Measurements from ENCODE around the gene ARHGAP35. TPM values are rescaled to one million over a fixed set of nuclear protein-coding genes. Genes with fewer than 3 reads are reported as not detected.

The ARHGAP35 gene
- polyA plus RNA-seq, 1 donor: 38.4 TPM

DNA sequence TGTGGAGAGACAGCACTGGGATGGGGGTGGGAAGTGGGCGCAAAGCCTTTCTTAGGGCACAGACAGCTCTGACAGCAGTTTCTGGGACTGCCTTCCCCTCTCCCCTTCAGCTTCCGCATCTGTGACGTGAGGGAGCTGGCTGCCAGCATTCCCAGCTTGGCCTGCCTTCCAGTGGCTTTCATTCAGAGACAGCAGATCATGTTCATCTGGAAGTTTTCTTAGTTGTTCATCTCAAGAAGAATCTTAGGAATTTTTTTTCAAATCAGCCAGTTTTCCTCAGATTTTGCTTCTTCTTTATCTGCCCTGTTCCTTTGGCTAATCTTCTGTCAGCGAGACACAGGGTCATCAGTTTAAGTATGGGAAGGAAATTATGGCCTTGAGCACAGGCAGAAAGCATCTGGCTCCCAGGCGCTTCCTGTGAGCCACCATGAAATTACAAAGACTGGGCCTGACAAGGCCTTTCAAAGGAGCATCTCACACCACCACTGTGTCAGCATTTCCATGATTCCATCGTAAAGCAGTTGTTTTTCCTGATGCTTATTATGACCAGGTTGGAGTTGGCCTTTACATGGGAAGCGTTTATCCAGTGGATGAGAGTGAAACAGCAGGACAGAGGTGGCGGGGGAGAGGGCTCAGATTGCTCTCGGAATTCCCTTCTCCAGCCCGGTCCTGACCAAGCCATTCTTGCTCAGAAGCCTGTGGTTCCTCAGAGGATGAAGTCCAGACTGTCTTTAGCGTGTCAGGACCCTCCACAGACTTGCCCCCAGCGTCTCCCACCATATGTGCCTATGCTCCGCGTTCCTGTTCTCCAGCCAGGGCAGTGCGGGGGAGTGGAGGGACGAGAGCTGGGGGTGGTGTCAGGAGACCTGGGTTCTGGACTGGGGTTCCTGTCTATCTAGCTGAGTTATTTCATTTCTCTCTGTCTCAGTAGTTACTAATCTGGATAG lies 43.6 kb downstream of the ARHGAP35 start:
- DNase-seq: peak; percentile 52

GRCh38 chr19:46906221-46906620 lies 45.4 kb downstream of the ARHGAP35 start:
- no peak for DNase-seq

- DNase-seq: peak; percentile 32
Observed at GRCh38 chr19:46907880-46908279, 47.1 kb downstream of the ARHGAP35 start.

DNA sequence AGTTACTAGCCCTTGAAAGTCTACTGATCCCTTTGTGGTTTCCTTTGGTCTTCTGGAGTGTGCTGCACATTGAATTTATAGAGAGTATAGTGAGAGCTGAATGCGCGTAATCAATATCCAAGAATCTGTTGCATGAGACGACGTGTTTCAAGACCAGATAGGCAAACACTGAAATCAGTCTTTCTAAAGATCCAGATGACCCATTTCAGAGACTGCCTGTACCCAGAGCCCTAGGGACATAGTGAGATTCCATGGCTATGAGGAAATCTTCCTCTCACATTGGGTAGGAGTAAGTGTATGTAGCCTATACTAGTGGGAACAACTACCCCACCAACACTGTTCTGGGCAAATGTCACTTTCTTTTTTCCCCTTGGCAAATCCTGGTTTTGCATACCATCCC lies 48.6 kb downstream of the ARHGAP35 start:
- DNase-seq: no peak

Other genes starting within 250 kb of the ARHGAP35 start
- gene PTGIR, start 235.9 kb upstream of the ARHGAP35 start, polyA plus RNA-seq (ENCODE audit: insufficient read length): 2.3 TPM
- gene GNG8, start 224.8 kb upstream of the ARHGAP35 start, polyA plus RNA-seq (ENCODE audit: insufficient read length): not detected
- 13.0 TPM for gene DACT3, start 199.8 kb upstream of the ARHGAP35 start, polyA plus RNA-seq (ENCODE audit: insufficient read length)
- gene PRKD2, start 143.9 kb upstream of the ARHGAP35 start, polyA plus RNA-seq (ENCODE audit: insufficient read length): 20.7 TPM
- gene FKRP, start 114.9 kb upstream of the ARHGAP35 start, polyA plus RNA-seq (ENCODE audit: insufficient read length): 20.3 TPM
- 54.8 TPM for gene STRN4, start 114.5 kb upstream of the ARHGAP35 start, polyA plus RNA-seq (ENCODE audit: insufficient read length)
- 22.7 TPM for gene SLC1A5, start 72.4 kb upstream of the ARHGAP35 start, polyA plus RNA-seq (ENCODE audit: insufficient read length)
- 61.2 TPM for gene AP2S1, start 10.2 kb upstream of the ARHGAP35 start, polyA plus RNA-seq (ENCODE audit: insufficient read length)
- 7.0 TPM for gene NPAS1, start 158.8 kb downstream of the ARHGAP35 start, polyA plus RNA-seq (ENCODE audit: insufficient read length)
- gene TMEM160, start 187.6 kb downstream of the ARHGAP35 start, polyA plus RNA-seq (ENCODE audit: insufficient read length): 11.6 TPM

Data from hindlimb muscle (tissue), 1 donor.